ENCODE results near the gene PARVA.

Gene PARVA

GRCh38 chr11:12434325-12434654, 56.9 kb downstream of the PARVA start:
- no peak for DNase-seq

- no peak for DNase-seq
Observed at GRCh38 chr11:12435264-12435663, 57.9 kb downstream of the PARVA start.

- no peak for DNase-seq
Observed at GRCh38 chr11:12436266-12436665, 58.9 kb downstream of the PARVA start.

GRCh38 chr11:12438291-12438690, 60.9 kb downstream of the PARVA start:
- no peak for DNase-seq

GRCh38 chr11:12439615-12440014, 62.2 kb downstream of the PARVA start:
- DNase-seq: no peak

GRCh38 chr11:12440565-12440964, 63.2 kb downstream of the PARVA start:
- no peak for DNase-seq

GRCh38 chr11:12441231-12441861, 64.0 kb downstream of the PARVA start:
- no peak for DNase-seq

- DNase-seq: no peak
Observed at GRCh38 chr11:12444601-12445000, 67.2 kb downstream of the PARVA start.

- DNase-seq: no peak
Observed at GRCh38 chr11:12445001-12445400, 67.6 kb downstream of the PARVA start.

GRCh38 chr11:12446863-12447262, 69.5 kb downstream of the PARVA start:
- DNase-seq: no peak

GRCh38 chr11:12448131-12448939, 71.0 kb downstream of the PARVA start:
- no peak for DNase-seq

- no peak for DNase-seq
Observed at GRCh38 chr11:12449961-12450715, 72.8 kb downstream of the PARVA start.

GRCh38 chr11:12451179-12451814, 73.9 kb downstream of the PARVA start:
- no peak for DNase-seq

- DNase-seq: no peak
Observed at GRCh38 chr11:12453243-12453642, 75.9 kb downstream of the PARVA start.

- no peak for DNase-seq
Observed at GRCh38 chr11:12454782-12455181, 77.4 kb downstream of the PARVA start.

GRCh38 chr11:12455938-12456337, 78.6 kb downstream of the PARVA start:
- no peak for DNase-seq

GRCh38 chr11:12456651-12457579, 79.5 kb downstream of the PARVA start:
- no peak for DNase-seq

GRCh38 chr11:12458042-12458441, 80.7 kb downstream of the PARVA start:
- DNase-seq: no peak

GRCh38 chr11:12459374-12459773, 82.0 kb downstream of the PARVA start:
- no peak for DNase-seq

- no peak for DNase-seq
Observed at GRCh38 chr11:12459865-12460444, 82.6 kb downstream of the PARVA start.

- DNase-seq: no peak
Observed at GRCh38 chr11:12460466-12460865, 83.1 kb downstream of the PARVA start.

- no peak for DNase-seq
Observed at GRCh38 chr11:12461516-12461915, 84.1 kb downstream of the PARVA start.

Measured in NK-92 treated with Interleukin-12 subunit alpha and Interleukin-12 subunit beta, amount 100 ng/mL, for 24 hours (cell line).